Measurements from ENCODE around the gene JAKMIP1. TPM values are rescaled to one million over a fixed set of nuclear protein-coding genes. Genes with fewer than 3 reads are reported as not detected.

JAKMIP1 gene
- total and polyA plus RNA-seq, 2 of the 13 experiments (the other 11 are each of a cell fraction or from before 2014, with no cell fraction given), result not detected

- intact Hi-C loops (cut with micrococcal nuclease; ENCODE audit: unreplicated experiment), result no loop called here
- no peak for TF ChIP-seq SALL2 (CRISPR knock-in tag; IDR thresholded peaks at IDR 0.05)
- TF ChIP-seq SETDB1 (CRISPR knock-in tag; IDR thresholded peaks at IDR 0.05; ENCODE audit: borderline replicate concordance), result no peak
- no peak for TF ChIP-seq HIC2 (CRISPR knock-in tag; IDR thresholded peaks at IDR 0.05; ENCODE audit: low read depth)
- no peak for TF ChIP-seq HDAC6 (IDR thresholded peaks at IDR 0.05; ENCODE audit: low read depth, low read length)
- no peak for TF ChIP-seq MAZ (IDR thresholded peaks at IDR 0.05; ENCODE audit: borderline replicate concordance, low read depth, low read length)
- TF ChIP-seq MAZ (CRISPR knock-in tag; IDR thresholded peaks at IDR 0.05; ENCODE audit: low read depth), result no peak
- no peak for TF ChIP-seq PRDM4 (CRISPR knock-in tag; IDR thresholded peaks at IDR 0.05; ENCODE audit: borderline replicate concordance)
- no peak for TF ChIP-seq PAX8 (CRISPR knock-in tag; IDR thresholded peaks at IDR 0.05; ENCODE audit: borderline replicate concordance)
- TF ChIP-seq HMGA1 (CRISPR knock-in tag; conservative IDR thresholded peaks at IDR 0.05), result no peak
- TF ChIP-seq ZNF546 (CRISPR knock-in tag; conservative IDR thresholded peaks at IDR 0.05), result no peak
- TF ChIP-seq PHB2 (IDR thresholded peaks at IDR 0.05; ENCODE audit: partially characterized antibody), result no peak
- no peak for TF ChIP-seq ATF2 (CRISPR knock-in tag; IDR thresholded peaks at IDR 0.05)
- TF ChIP-seq ZNF441 (CRISPR knock-in tag; IDR thresholded peaks at IDR 0.05; ENCODE audit: borderline replicate concordance), result no peak
- no peak for TF ChIP-seq KMT2A (CRISPR knock-in tag; IDR thresholded peaks at IDR 0.05)
- no peak for TF ChIP-seq RBM22 (optimal IDR thresholded peaks at IDR 0.05; ENCODE audit: low read length)
- no peak for TF ChIP-seq SSRP1 (CRISPR knock-in tag; IDR thresholded peaks at IDR 0.05)
- H3K27ac ChIP-seq (ENCODE audit: extremely low read length, insufficient read depth, low read length), result no peak overlapping the region
- DNase-seq (ENCODE audit: low spot score) (no peak), FAIRE-seq (no peak), ATAC-seq (no peak)
- H4K20me1 ChIP-seq (ENCODE audit: insufficient read depth, low read length), result no peaks in the 10 kb centered on the region
- no TSS peak for BruUV-seq (replicated peaks)
- no peaks in the 10 kb centered on the region for H3K4me1 ChIP-seq (ENCODE audit: insufficient read depth, low read length)
- H3K9me3 ChIP-seq (ENCODE audit: low read length), result no peaks in the 10 kb centered on the region
- H3K36me3 ChIP-seq (replicated peaks in 1 of 2; ENCODE audit: control insufficient read depth in 1 of 2, insufficient read depth in 2 of 2, low read length in 2 of 2), result no peaks in the 10 kb centered on the region
- ChIA-PET POLR2A (no interaction called here), CTCF (ENCODE audit: low intra/inter-chr PET ratio, low total read pairs) (no interaction called here)
- no peak overlapping the region for H3K4me2 ChIP-seq (ENCODE audit: low read depth, low read length)
- H3K9ac ChIP-seq (ENCODE audit: insufficient read depth, low read depth, low read length), result no peak overlapping the region
- no peak overlapping the region for H2AFZ ChIP-seq (ENCODE audit: low read length)
- in situ Hi-C loops (cut with HindIII; ENCODE audit: extremely low pct_ligation_motif_present, low pct_unique_long_range_greater_than_20kb), result loop anchor here (5.0 kb wide), 1 partner anchor 88 kb away; no protein-coding TSS in a partner anchor
- 35% methylated on average over 16 of the region's 16 CpGs for WGBS (ENCODE audit: low lambda C conversion rate)
- H3K79me2 ChIP-seq (ENCODE audit: insufficient read depth, low read length), result no peaks in the 10 kb centered on the region
- peaks cover 2 to 17% of the 10 kb centered on the region in 2 experiments; a peak in 3 of 5 replicates for H3K27me3 ChIP-seq (ENCODE audit: control insufficient read depth in 1 of 2, insufficient read depth in 2 of 2, low read length in 2 of 2)
- H3K4me3 ChIP-seq (replicated peaks in 1 of 3; ENCODE audit: insufficient read depth in 1 of 3, low read depth in 2 of 3, low read length in 3 of 3), result no peak overlapping the region
Observed at GRCh38 chr4:6085028-6085690, 115.2 kb downstream of the JAKMIP1 start.
